Thymus (tissue), 11 donors: ENCODE results near the gene SREBF1. TPM values are rescaled to one million over a fixed set of nuclear protein-coding genes. Genes with fewer than 3 reads are reported as not detected.

Source experiments
- DNase-seq, 9 donors: peaks; one replicate each; pipeline ENCODE4 v3.0.0-alpha.2; 2013; ENCODE audit warnings: low spot score in 9 of 9, low read depth in 6 of 9, missing footprints in 1 of 9
- H3K27ac ChIP-seq, 2 donors: one replicate each; pipeline ENCODE4 v1.5.1; 2013; ENCODE audit warnings: control low read depth in 1 of 2, low read depth in 1 of 2, low read length in 1 of 2, mild to moderate bottlenecking in 1 of 2, moderate library complexity in 1 of 2
- H3K27me3 ChIP-seq, 2 donors: one replicate each; pipeline ENCODE4 v1.5.1; 2013; ENCODE audit warnings: low read length in 1 of 2; ENCODE audit not compliant: control insufficient read depth in 2 of 2, insufficient read depth in 1 of 2
- H3K36me3 ChIP-seq, 2 donors: one replicate each; pipeline ENCODE4 v1.5.1; 2013; ENCODE audit warnings: low read length in 1 of 2, mild to moderate bottlenecking in 1 of 2, moderate library complexity in 1 of 2; ENCODE audit not compliant: control insufficient read depth in 2 of 2, insufficient read depth in 2 of 2
- H3K4me1 ChIP-seq, 2 donors: one replicate each; pipeline ENCODE4 v1.5.1; 2013; ENCODE audit warnings: low read length in 2 of 2; ENCODE audit not compliant: control insufficient read depth in 2 of 2, insufficient read depth in 2 of 2
- H3K4me3 ChIP-seq, 2 donors: one replicate each; pipeline ENCODE4 v1.5.1; 2013; ENCODE audit warnings: low read length in 2 of 2, control low read depth in 1 of 2, mild to moderate bottlenecking in 1 of 2
- H3K9me3 ChIP-seq, 2 donors: one replicate each; pipeline ENCODE4 v1.5.1; 2013; ENCODE audit warnings: low read length in 1 of 2, mild to moderate bottlenecking in 1 of 2; ENCODE audit not compliant: control insufficient read depth in 2 of 2, insufficient read depth in 1 of 2
- WGBS: extraction: QIAGEN DNeasy Blood & Tissue Kit; methylation state at CpG from one replicate; pipeline ENCODE4 v1.1.7; 2013; 5-methylcytosine and 5-hydroxymethylcytosine counted together
- polyA plus RNA-seq: library from polyadenylated mRNA; stranded (reverse); fragments of 200-250 nt; gene quantifications from one replicate; pipeline ENCODE4 v1.2.3, GENCODE V29; 2013
- total RNA-seq: library from RNA; stranded (reverse); fragments of 120-200 nt; gene quantifications from one replicate; pipeline ENCODE4 v1.2.4, GENCODE V29; 2013
- donor health status: healthy.

Gene SREBF1
- total and polyA plus RNA-seq, 2 donors, result 18.1 to 53.3 TPM

- WGBS, result 16% methylated on average over 37 of the region's 37 CpGs
- Histone ChIP-seq H3K27ac (peak overlapping the region in 1 of 2 donors; percentile 3), H3K27me3 (peaks cover 0 to 47% of the 10 kb centered on the region in 2 donors), H3K4me1 (peaks cover 25 to 52% of the 10 kb centered on the region in 2 donors), H3K9me3 (no peaks in the 10 kb centered on the region), H3K36me3 (peaks cover 0 to 7% of the 10 kb centered on the region in 2 donors), H3K4me3 (peak overlapping the region; percentile 40 to 62)
- peak in 1 of 9 donors; percentile 53 for DNase-seq
Observed at GRCh38 chr17:17783825-17784656, 52.7 kb downstream of the SREBF1 start.

- peaks cover 25 to 58% of the 10 kb centered on the region in 2 donors for H3K4me1 ChIP-seq
- peak in 4 of 9 donors; percentile 23 to 66 (median 44) for DNase-seq
Observed at GRCh38 chr17:17783116-17783824, 53.5 kb downstream of the SREBF1 start.

GRCh38 chr17:17782523-17783115, 54.2 kb downstream of the SREBF1 start:
- peak overlapping the region; percentile 18 to 62 for H3K4me3 ChIP-seq
- peaks cover 0 to 47% of the 10 kb centered on the region in 2 donors for H3K27me3 ChIP-seq
- no peak for DNase-seq
- H3K36me3 ChIP-seq, result peaks cover 2 to 6% of the 10 kb centered on the region in 2 donors
- WGBS, result under 1% methylated on average over 56 of the region's 57 CpGs
- H3K4me1 ChIP-seq, result peaks cover 25 to 64% of the 10 kb centered on the region in 2 donors
- H3K9me3 ChIP-seq, result no peaks in the 10 kb centered on the region
- no peak overlapping the region for H3K27ac ChIP-seq

More at GRCh38 chr17:17783116-17783824, 53.5 kb downstream of the SREBF1 start:
- H3K27me3 ChIP-seq, result peaks cover 0 to 47% of the 10 kb centered on the region in 2 donors
- H3K9me3 ChIP-seq, result no peaks in the 10 kb centered on the region
- H3K36me3 ChIP-seq, result peaks cover 0 to 10% of the 10 kb centered on the region in 2 donors
- H3K27ac ChIP-seq, result peak overlapping the region; percentile 3 to 59
- peak overlapping the region; percentile 40 to 62 for H3K4me3 ChIP-seq
- under 1% methylated on average over 75 of the region's 75 CpGs for WGBS

DNA sequence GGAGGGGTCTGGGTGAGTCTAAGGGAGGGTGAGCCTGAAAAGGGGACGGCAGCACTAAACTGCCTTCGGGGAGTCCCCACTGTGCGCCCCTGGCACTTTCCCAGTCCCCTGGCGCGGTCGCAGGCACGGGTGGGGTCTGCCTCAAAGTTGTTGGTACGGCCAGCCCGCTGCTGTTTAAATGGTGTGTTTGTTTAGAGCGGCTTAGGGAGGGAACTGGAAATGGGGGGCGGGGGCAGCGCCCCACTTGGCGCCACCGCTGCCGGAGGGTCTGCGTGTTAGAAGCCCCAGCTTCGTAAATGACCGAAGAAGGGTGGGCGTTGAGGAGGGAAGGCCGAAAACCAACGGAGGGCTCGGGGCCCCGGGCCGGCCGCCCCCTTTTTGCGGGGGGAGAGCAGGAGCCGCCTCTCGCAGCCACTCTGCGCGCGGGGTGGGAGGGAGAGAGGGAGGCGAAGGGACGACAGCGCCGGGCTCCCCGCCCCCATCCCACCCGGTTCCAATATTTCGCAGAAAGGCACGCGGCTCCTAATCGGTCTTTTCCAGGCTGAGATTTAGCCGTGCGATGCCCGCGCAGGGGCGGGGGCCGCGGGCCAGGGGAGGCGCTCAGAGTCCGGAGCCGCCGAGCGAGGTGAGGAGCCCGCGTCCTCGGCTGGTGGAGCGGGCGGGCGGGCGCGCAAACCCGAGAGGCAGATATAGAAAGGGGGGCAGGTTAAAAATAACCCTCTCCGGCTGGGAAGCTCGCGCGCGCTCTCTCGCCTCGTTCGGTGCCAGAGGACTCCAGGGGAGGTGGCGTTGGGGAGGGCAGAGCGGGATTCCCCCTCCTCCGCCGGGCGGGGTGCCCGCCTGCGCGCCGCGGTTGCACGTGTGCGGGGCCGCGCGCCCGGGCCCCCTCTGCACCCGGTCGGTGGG, 54.9 kb downstream of the SREBF1 start:
- H3K27ac ChIP-seq, result peak overlapping the region in 1 of 2 donors; percentile 26
- peaks cover 25 to 66% of the 10 kb centered on the region in 2 donors for H3K4me1 ChIP-seq
- peaks cover 4% of the 10 kb centered on the region in 2 donors for H3K36me3 ChIP-seq
- H3K4me3 ChIP-seq, result peak overlapping the region; percentile 24 to 62
- H3K9me3 ChIP-seq, result no peaks in the 10 kb centered on the region
- WGBS, result 2% methylated on average over 88 of the region's 88 CpGs
- peak in 3 of 9 donors; percentile 22 to 52 (median 35) for DNase-seq
- peaks cover 0 to 47% of the 10 kb centered on the region in 2 donors for H3K27me3 ChIP-seq

DNA sequence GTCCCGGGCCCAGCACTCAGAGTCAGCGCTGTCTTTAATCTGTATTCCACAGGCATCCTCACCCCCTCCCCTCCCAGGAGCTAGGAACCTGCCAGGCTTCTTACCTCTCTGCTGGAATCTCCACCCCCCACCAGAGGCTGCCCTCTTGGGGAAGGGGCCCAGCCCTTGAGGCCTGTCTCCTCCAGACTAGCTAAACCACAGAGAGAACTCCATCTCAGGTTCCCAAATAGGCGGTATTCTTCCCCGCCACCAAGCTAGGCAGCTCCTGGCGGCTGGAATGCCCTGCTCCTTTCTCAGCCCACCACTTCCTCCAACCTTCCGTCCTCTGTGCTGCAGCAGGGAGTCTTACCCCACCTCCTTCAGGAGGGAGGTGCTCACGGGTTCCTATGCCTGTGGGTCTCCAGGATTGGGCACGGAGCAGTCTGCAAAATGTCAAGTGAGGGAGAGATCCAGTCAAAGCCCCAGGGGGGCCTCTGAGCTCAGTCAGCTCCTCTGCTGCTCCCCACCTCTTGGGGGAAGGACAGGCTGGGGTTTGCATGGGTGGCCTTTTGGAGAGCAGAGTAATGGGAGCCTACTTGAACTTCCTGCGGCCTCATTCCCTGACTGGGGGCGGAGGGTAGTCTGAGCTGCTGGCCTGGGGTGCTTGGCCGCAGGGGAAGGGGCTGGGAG, 55.7 kb downstream of the SREBF1 start:
- Histone ChIP-seq H3K4me1 (peaks cover 25 to 66% of the 10 kb centered on the region in 2 donors), H3K4me3 (no peak overlapping the region), H3K27me3 (peaks cover 0 to 47% of the 10 kb centered on the region in 2 donors), H3K9me3 (no peaks in the 10 kb centered on the region), H3K27ac (peak overlapping the region in 1 of 2 donors; percentile 40), H3K36me3 (peaks cover 4% of the 10 kb centered on the region in 2 donors)
- peak in 1 of 9 donors; percentile 17 for DNase-seq
- WGBS, result 42% methylated on average over 11 of the region's 11 CpGs

DNA sequence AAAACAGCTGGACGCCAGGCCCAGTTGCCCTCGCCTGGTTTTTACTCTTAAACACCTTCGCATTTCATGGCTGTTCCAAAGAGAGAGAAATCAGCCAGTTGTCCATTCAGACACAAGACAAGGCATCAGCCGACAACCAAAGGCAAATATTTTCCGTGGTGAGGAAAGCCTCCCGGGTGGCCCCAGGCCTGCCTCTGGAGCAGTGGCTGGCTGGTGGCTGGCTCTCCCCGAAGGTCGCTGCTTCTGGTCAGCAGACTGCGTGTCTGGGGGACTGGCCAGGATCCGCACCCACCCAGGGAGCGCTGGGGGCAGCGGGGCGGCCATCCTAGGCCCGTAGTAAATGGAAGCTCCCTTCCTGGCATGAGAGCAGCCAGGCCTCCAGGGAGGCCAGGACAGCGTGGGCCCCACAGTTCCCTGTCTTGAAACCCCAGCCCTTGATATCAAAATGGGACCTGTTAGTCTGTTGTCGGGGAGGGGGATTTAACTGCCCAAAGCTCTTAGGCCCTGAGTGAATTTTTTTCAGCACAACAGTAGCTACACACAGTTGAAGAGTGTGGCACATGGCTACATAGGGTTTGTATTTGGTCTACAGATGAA, 57.7 kb downstream of the SREBF1 start:
- Histone ChIP-seq H3K27ac (peak overlapping the region in 1 of 2 donors; percentile 32), H3K4me3 (no peak overlapping the region), H3K36me3 (peaks cover 4% of the 10 kb centered on the region in 2 donors), H3K9me3 (no peaks in the 10 kb centered on the region), H3K27me3 (peaks cover 0 to 40% of the 10 kb centered on the region in 2 donors), H3K4me1 (peaks cover 15 to 56% of the 10 kb centered on the region in 2 donors)
- DNase-seq, result no peak
- WGBS, result 92% methylated on average over 16 of the region's 16 CpGs

- WGBS, result 97% methylated on average over 8 of the region's 8 CpGs
- DNase-seq, result no peak
- Histone ChIP-seq H3K27me3 (peaks cover 0 to 33% of the 10 kb centered on the region in 2 donors), H3K4me3 (no peak overlapping the region), H3K36me3 (peaks cover 4 to 6% of the 10 kb centered on the region in 2 donors), H3K9me3 (no peaks in the 10 kb centered on the region), H3K27ac (peak overlapping the region; percentile 31 to 56), H3K4me1 (peaks cover 12 to 51% of the 10 kb centered on the region in 2 donors)
Observed at GRCh38 chr17:17778308-17779014, 58.3 kb downstream of the SREBF1 start.
